HEK293 (cell line): ENCODE results near the gene S100A4.

ENCODE experiments used
- CTCF ChIA-PET: fragments of 350-600 bp; formaldehyde crosslinking; extraction: SDS; loops from one replicate; lab custom pipeline; 2021; ENCODE audit warnings: antibody characterized with exemption; lab: Yijun Ruan, JAX
- POLR2A ChIA-PET: fragments of 300-600 bp; formaldehyde crosslinking; extraction: SDS; loops from one replicate; lab custom pipeline; 2020; ENCODE audit warnings: antibody characterized with exemption, inconsistent platforms; lab: Yijun Ruan, JAX
- H3K27ac ChIP-seq: fragments of 200-500 bp; sonication (Bioruptor generic); 2 replicates; pipeline ENCODE4 v1.5.1; 2014; ENCODE audit warnings: low read depth, low read length, control low read depth, inconsistent platforms; ENCODE audit errors: extremely low read depth
- H3K36me3 ChIP-seq, 2 experiments: fragments of 200-500 bp in 1 of 2; sonication (Bioruptor generic) in 1 of 2; 1 replicate in 1 of 2; 2 replicates in 1 of 2; pipeline ENCODE4 v1.5.1; 2014 to 2017; ENCODE audit warnings: inconsistent platforms in 2 of 2, low read length in 2 of 2; ENCODE audit not compliant: control insufficient read depth in 2 of 2, insufficient read depth in 1 of 2
- H3K4me1 ChIP-seq: fragments of 200-500 bp; sonication (Bioruptor generic); 2 replicates; pipeline ENCODE4 v1.5.1; 2014; ENCODE audit warnings: mild to moderate bottlenecking, low read length, inconsistent platforms; ENCODE audit not compliant: control insufficient read depth, insufficient read depth
- H3K4me3 ChIP-seq: 2 replicates; pipeline ENCODE4 v1.5.1; 2011; ENCODE audit warnings: low read depth, mild to moderate bottlenecking, control low read depth, low read length, moderate library complexity
- H3K9me3 ChIP-seq: fragments of 200-500 bp; sonication (Bioruptor generic); 2 replicates; pipeline ENCODE4 v1.5.1; 2014; ENCODE audit warnings: low read depth, low read length, inconsistent platforms; ENCODE audit not compliant: control insufficient read depth, insufficient read depth
- GLIS2 ChIP-seq: fragments of 450-650 bp; formaldehyde crosslinking; IDR thresholded peaks from 2 replicates; pipeline ENCODE4 v1.5.1; 2016; ENCODE audit warnings: missing biosample characterization, missing genetic modification characterization
- KLF1 ChIP-seq: fragments of 450-650 bp; formaldehyde crosslinking; IDR thresholded peaks from 2 replicates; pipeline ENCODE4 v1.5.1; 2016; ENCODE audit warnings: missing biosample characterization, missing genetic modification characterization
- MYNN ChIP-seq: fragments of 450-650 bp; formaldehyde crosslinking; IDR thresholded peaks from 2 replicates; pipeline ENCODE4 v1.5.1; 2016; ENCODE audit warnings: missing biosample characterization, missing genetic modification characterization, borderline replicate concordance
- YY1 ChIP-seq: fragments of 450-650 bp; formaldehyde crosslinking; IDR thresholded peaks from 2 replicates; pipeline ENCODE4 v1.5.1; 2018; ENCODE audit warnings: missing biosample characterization, missing genetic modification characterization
- ZBTB21 ChIP-seq: fragments of 450-650 bp; formaldehyde crosslinking; IDR thresholded peaks from 2 replicates; pipeline ENCODE4 v1.5.1; 2017; ENCODE audit warnings: missing biosample characterization, missing genetic modification characterization
- ZIC2 ChIP-seq: fragments of 450-650 bp; formaldehyde crosslinking; IDR thresholded peaks from 2 replicates; pipeline ENCODE4 v1.5.1; 2016; ENCODE audit warnings: missing biosample characterization, missing genetic modification characterization
- ZNF140 ChIP-seq: fragments of 450-650 bp; formaldehyde crosslinking; IDR thresholded peaks from 2 replicates; pipeline ENCODE4 v1.5.1; 2016; ENCODE audit warnings: missing biosample characterization, missing genetic modification characterization
- ZNF2 ChIP-seq: fragments of 450-650 bp; formaldehyde crosslinking; IDR thresholded peaks from 2 replicates; pipeline ENCODE4 v1.5.1; 2016; ENCODE audit warnings: missing biosample characterization, missing genetic modification characterization
- ZNF23 ChIP-seq: fragments of 450-650 bp; formaldehyde crosslinking; IDR thresholded peaks from 2 replicates; pipeline ENCODE4 v1.5.1; 2016; ENCODE audit warnings: missing biosample characterization, missing genetic modification characterization, borderline replicate concordance
- ZNF366 ChIP-seq: fragments of 450-650 bp; formaldehyde crosslinking; conservative IDR thresholded peaks from 2 replicates; pipeline ENCODE4 v1.5.1; 2016; ENCODE audit warnings: missing biosample characterization, missing genetic modification characterization
- ZNF426 ChIP-seq: fragments of 450-650 bp; formaldehyde crosslinking; IDR thresholded peaks from 2 replicates; pipeline ENCODE4 v1.5.1; 2017; ENCODE audit warnings: missing biosample characterization, missing genetic modification characterization, mild to moderate bottlenecking, inconsistent platforms, moderate library complexity
- ZNF701 ChIP-seq: fragments of 450-650 bp; formaldehyde crosslinking; IDR thresholded peaks from 2 replicates; pipeline ENCODE4 v1.5.1; 2016; ENCODE audit warnings: missing biosample characterization, missing genetic modification characterization
- ZNF768 ChIP-seq: fragments of 450-650 bp; formaldehyde crosslinking; IDR thresholded peaks from 2 replicates; pipeline ENCODE4 v1.5.1; 2018; ENCODE audit warnings: missing biosample characterization, mild to moderate bottlenecking, missing genetic modification characterization
- ZNF837 ChIP-seq: fragments of 450-650 bp; formaldehyde crosslinking; IDR thresholded peaks from 2 replicates; pipeline ENCODE4 v1.5.1; 2016; ENCODE audit warnings: missing biosample characterization, missing genetic modification characterization
- ZSCAN23 ChIP-seq: fragments of 450-650 bp; formaldehyde crosslinking; IDR thresholded peaks from 2 replicates; pipeline ENCODE4 v1.5.1; 2016; ENCODE audit warnings: missing biosample characterization, missing genetic modification characterization
- TF ChIP-seq, protein P1 (sequence below): fragments of 450-650 bp; formaldehyde crosslinking; conservative IDR thresholded peaks from 2 replicates; pipeline ENCODE4 v1.5.1; 2016; ENCODE audit warnings: low read depth, missing biosample characterization, missing genetic modification characterization
- TF ChIP-seq, protein P2 (sequence below): fragments of 450-650 bp; formaldehyde crosslinking; IDR thresholded peaks from 2 replicates; pipeline ENCODE4 v1.5.1; 2016; ENCODE audit warnings: missing biosample characterization, missing genetic modification characterization
- TF ChIP-seq, protein P3 (sequence below): fragments of 450-650 bp; formaldehyde crosslinking; IDR thresholded peaks from 2 replicates; pipeline ENCODE4 v1.5.1; 2016; ENCODE audit warnings: missing biosample characterization, missing genetic modification characterization

Gene S100A4

GRCh38 chr1:153535242-153536011 lies 10.2 kb downstream of the S100A4 start, which contains the start of gene S100A6:
TSS of gene S100A6 (minus strand) at chr1:153535991. CDS start at chr1:153535339, 652 bp downstream.
- H3K9me3 ChIP-seq = no peaks in the 10 kb centered on the region
- no peak within 1 kb of the TSS for H3K4me3 ChIP-seq
- no peaks in the 10 kb centered on the region for H3K36me3 ChIP-seq
- TF ChIP-seq ZIC2 (tag by site-specific recombination) (no peak), ZNF366 (no peak), ZNF140 (tag by site-specific recombination) (no peak), KLF1 (tag by site-specific recombination) (peak; percentile 40; the same call in 1 of the 2 replicates), ZNF23 (no peak), GLIS2 (tag by site-specific recombination) (0 out of 2 replicates have a peak, but pooled peaks have one; percentile 22)
- TF ChIP-seq, protein P1, sequence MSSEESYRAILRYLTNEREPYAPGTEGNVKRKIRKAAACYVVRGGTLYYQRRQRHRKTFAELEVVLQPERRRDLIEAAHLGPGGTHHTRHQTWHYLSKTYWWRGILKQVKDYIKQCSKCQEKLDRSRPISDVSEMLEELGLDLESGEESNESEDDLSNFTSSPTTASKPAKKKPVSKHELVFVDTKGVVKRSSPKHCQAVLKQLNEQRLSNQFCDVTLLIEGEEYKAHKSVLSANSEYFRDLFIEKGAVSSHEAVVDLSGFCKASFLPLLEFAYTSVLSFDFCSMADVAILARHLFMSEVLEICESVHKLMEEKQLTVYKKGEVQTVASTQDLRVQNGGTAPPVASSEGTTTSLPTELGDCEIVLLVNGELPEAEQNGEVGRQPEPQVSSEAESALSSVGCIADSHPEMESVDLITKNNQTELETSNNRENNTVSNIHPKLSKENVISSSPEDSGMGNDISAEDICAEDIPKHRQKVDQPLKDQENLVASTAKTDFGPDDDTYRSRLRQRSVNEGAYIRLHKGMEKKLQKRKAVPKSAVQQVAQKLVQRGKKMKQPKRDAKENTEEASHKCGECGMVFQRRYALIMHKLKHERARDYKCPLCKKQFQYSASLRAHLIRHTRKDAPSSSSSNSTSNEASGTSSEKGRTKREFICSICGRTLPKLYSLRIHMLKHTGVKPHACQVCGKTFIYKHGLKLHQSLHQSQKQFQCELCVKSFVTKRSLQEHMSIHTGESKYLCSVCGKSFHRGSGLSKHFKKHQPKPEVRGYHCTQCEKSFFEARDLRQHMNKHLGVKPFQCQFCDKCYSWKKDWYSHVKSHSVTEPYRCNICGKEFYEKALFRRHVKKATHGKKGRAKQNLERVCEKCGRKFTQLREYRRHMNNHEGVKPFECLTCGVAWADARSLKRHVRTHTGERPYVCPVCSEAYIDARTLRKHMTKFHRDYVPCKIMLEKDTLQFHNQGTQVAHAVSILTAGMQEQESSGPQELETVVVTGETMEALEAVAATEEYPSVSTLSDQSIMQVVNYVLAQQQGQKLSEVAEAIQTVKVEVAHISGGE = no peak
- TF ChIP-seq, protein P2, sequence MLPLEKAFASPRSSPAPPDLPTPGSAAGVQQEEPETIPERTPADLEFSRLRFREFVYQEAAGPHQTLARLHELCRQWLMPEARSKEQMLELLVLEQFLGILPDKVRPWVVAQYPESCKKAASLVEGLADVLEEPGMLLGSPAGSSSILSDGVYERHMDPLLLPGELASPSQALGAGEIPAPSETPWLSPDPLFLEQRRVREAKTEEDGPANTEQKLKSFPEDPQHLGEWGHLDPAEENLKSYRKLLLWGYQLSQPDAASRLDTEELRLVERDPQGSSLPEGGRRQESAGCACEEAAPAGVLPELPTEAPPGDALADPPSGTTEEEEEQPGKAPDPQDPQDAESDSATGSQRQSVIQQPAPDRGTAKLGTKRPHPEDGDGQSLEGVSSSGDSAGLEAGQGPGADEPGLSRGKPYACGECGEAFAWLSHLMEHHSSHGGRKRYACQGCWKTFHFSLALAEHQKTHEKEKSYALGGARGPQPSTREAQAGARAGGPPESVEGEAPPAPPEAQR (tag by site-specific recombination) = no peak
- POLR2A ChIA-PET = interaction anchor here (0.6 to 1.0 kb wide), 3 partner anchors 9 to 110 kb away, joined by 3 to 7 read pairs (median 3); no protein-coding TSS in a partner anchor
- H3K4me1 ChIP-seq = no peaks in the 10 kb centered on the region
- H3K27ac ChIP-seq = no peak within 1 kb of the TSS
- CTCF ChIA-PET = interaction anchor here (0.6 to 4.3 kb wide), 7 partner anchors 9 to 45 kb away, joined by 3 to 26 read pairs (median 5); partner anchors contain the start of gene S100A4

- Histone ChIP-seq H3K4me3 (no peak overlapping the region), H3K27ac (no peak overlapping the region), H3K36me3 (no peaks in the 10 kb centered on the region), H3K9me3 (no peaks in the 10 kb centered on the region), H3K4me1 (no peaks in the 10 kb centered on the region)
- ChIA-PET POLR2A (interaction anchor here (0.6 to 1.0 kb wide), 3 partner anchors 10 to 110 kb away, joined by 3 to 7 read pairs (median 3); no protein-coding TSS in a partner anchor), CTCF (interaction anchor here (0.6 to 4.3 kb wide), 7 partner anchors 10 to 41 kb away, joined by 3 to 26 read pairs (median 5); partner anchors contain the start of gene S100A4)
- TF ChIP-seq, protein P3, sequence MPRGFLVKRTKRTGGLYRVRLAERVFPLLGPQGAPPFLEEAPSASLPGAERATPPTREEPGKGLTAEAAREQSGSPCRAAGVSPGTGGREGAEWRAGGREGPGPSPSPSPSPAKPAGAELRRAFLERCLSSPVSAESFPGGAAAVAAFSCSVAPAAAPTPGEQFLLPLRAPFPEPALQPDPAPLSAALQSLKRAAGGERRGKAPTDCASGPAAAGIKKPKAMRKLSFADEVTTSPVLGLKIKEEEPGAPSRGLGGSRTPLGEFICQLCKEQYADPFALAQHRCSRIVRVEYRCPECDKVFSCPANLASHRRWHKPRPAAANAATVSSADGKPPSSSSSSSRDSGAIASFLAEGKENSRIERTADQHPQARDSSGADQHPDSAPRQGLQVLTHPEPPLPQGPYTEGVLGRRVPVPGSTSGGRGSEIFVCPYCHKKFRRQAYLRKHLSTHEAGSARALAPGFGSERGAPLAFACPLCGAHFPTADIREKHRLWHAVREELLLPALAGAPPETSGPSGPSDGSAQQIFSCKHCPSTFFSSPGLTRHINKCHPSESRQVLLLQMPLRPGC = no peak
- no peak for TF ChIP-seq ZBTB21 (tag by site-specific recombination)
- no peak for TF ChIP-seq ZNF837
- TF ChIP-seq ZNF426 = no peak
- TF ChIP-seq ZNF768 (tag by site-specific recombination) = no peak
- no peak for TF ChIP-seq ZNF2 (tag by site-specific recombination)
- no peak for TF ChIP-seq YY1 (tag by site-specific recombination)
- TF ChIP-seq MYNN = no peak
- no peak for TF ChIP-seq ZSCAN23
- TF ChIP-seq ZNF701 = no peak
Measured at GRCh38 chr1:153534925-153535241, 10.7 kb downstream of the S100A4 start.
